Measurements from ENCODE around the gene LMLN.
"Not testable (repeated sequence)": the region's sequence is repeated elsewhere in the genome, so short reads cannot be mapped to it uniquely, and the experiment has no call there.

The LMLN gene, protein sequence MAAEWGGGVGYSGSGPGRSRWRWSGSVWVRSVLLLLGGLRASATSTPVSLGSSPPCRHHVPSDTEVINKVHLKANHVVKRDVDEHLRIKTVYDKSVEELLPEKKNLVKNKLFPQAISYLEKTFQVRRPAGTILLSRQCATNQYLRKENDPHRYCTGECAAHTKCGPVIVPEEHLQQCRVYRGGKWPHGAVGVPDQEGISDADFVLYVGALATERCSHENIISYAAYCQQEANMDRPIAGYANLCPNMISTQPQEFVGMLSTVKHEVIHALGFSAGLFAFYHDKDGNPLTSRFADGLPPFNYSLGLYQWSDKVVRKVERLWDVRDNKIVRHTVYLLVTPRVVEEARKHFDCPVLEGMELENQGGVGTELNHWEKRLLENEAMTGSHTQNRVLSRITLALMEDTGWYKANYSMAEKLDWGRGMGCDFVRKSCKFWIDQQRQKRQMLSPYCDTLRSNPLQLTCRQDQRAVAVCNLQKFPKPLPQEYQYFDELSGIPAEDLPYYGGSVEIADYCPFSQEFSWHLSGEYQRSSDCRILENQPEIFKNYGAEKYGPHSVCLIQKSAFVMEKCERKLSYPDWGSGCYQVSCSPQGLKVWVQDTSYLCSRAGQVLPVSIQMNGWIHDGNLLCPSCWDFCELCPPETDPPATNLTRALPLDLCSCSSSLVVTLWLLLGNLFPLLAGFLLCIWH

DNA sequence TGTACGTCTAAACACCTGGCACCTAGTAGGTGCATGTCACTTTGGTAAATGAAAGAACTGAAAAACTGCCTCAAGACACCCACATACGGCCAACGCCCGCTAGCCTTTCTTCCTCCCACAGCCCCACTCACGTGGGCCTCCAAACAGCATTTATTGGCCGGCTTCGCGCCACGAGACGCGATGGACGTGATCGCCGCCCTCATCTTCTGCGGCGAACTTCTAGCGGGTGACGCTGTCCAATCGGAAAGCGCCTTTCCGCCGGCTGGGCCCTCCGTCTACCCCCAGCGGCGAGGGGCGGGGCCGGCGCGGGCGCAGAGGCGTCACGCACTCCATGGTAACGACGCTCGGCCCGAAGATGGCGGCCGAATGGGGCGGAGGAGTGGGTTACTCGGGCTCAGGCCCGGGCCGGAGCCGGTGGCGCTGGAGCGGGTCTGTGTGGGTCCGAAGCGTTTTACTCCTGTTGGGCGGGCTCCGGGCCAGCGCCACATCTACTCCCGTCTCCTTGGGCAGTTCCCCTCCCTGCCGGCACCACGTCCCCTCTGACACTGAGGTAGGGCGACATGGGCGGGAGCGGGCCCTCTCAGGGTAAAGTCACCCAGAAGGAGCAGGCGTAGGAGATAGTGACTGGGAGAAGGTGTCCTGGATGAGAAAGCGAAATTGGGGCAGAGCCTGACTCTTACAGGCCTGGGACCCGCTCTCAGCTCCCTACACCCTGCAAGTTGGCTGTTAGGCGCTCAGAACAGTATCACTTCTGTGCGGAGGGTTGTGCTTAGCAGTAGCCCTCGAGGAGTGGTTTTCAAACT is at the start of gene LMLN:
Gene LMLN, plus strand, starts transcription at position 327 of the 803 bp plus-strand sequence. Its CDS starts 29 bp downstream, at position 356.
- peak; percentile 84 for DNase-seq (ENCODE audit: low read depth)

DNA sequence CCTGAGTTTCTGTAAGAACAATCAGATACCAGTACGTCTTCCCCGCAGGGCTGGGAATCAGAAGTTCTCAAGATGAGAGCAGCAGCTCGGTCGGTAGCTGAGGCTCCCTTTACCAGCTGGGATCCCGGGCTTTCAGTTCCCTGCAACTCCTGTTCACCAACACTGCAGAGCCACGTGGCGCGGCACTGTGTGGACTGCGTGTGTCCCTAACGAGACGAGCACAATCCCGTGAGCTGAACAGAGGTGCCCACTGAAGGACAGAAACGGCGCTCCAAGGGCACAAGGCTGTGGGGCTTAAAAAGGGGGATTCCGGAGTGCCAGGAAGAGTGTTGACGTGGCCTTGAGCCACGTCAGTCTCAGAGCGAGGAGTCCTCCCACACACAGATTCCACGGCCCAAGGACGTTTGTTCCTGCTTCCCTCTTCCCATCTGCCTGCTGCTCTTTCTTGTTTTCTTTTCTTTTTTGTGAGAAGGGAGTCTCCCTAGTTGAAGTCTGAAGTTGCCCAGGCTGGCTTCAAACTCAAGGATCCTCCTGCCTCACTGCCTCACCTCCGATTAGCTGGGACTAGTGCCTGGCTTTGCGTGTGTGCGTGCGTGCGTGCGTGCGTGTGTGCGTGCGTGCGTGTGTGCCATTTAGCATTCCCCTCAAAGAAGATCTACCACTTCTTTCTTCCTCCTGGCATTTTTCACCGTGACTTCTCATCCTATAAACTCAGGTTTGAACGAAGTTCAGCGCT is 47.1 kb upstream of the LMLN start:
- no peak for DNase-seq (ENCODE audit: low read depth)

DNA sequence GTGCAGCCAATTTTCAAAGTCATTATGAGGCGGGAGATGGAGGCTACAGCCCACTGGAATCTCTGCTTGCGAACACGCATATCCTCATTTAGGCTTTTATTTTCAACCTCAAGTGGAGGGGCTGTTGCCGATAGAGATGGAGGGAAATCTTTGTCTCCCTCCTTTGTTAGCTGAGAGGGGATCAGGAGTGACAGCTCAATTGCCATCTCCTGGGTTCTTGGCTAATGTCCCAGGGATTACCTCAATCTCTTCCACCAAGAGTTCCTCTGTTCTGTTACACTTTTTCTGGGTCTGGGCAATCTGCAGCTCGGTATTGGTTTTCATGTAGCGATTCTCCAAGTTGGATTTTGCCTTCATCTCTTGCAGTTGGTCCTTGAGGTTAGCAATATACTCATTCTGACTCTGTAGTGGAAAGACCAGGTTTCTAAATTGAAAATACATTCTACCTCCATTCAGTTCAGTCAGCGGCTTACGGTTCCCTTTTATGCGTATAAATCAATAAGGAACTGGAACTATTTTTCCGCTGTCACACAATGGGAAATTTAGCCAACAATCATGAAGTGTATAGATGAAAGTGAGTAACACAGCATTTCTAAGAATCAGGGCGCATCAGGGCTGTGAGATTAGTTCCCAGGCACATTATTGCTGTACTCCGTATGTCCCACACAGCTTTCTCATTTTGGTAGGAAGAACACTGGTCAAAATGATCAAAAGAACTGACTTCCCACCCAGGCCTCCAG is 46.2 kb upstream of the LMLN start:
- DNase-seq (ENCODE audit: low read depth) = no peak

DNA sequence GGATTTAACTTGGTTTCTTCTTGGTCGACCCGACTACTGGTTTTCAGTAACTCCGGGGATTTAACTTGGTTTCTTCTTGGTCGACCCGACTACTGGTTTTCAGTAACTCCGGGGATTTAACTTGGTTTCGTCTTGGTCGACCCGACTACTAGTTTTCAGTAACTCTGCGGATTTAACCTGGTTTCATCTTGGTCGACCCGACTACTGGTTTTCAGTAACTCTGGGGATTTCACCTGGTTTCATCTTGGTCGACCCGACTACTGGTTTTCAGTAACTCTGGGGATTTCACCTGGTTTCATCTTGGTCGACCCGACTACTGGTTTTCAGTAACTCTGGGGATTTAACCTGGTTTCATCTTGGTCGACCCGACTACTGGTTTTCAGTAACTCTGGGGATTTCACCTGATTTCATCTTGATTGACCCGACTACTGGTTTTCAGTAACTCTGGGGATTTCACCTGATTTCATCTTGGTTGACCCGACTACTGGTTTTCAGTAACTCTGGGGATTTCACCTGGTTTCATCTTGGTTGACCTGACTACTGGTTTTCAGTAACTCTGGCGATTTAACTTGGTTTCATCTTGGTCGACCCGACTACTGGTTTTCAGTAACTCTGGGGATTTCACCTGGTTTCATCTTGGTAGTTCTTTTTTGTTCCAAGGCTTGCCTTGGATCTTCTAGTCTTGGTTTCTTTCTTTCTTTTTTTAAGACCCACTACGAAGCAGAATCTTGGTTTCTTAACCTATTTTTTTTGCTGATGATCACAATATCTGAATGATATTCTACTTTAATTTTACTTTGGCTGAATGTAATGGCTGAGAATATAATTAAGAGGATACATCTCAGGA is 38.4 kb upstream of the LMLN start:
- not testable (repeated sequence) for DNase-seq (ENCODE audit: low read depth)

DNA sequence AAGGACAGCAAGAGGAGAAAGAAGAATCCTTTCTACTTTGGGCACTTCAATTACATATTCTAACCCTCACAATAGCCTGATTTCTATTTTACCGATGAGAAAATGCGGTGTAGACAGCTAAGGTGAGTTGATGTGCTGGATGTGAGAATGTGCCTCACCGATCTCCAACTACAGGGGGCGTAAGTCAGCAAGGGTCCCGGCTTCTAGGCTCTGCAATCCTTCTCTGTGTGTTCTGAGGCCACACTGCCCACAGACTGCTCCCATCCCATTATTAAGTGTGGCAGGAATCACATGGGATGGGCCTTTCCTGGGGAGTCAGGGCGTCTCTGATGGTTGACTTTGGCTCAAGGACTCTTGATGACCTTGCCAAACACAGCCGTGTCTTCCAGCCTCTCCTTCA is 33.6 kb upstream of the LMLN start:
- DNase-seq (ENCODE audit: low read depth) = no peak

DNA sequence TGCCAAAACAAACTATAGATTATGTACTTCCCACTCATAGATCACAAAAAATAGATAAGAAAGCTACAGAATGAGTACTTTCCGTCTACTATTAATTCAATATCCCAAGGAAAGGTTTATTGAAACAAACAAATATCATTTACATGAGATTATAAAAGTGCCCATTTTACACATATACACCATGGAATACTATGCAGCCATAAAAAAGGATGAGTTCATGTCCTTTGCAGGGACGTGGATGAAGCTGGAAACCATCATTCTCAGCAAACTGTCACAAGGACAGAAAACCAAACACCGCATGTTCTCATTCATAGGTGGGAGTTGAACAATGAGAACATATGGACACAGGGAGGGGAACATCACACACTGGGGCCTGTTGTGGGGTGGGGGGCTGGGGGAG is 32.4 kb upstream of the LMLN start:
- DNase-seq (ENCODE audit: low read depth) = not testable (repeated sequence)

DNA sequence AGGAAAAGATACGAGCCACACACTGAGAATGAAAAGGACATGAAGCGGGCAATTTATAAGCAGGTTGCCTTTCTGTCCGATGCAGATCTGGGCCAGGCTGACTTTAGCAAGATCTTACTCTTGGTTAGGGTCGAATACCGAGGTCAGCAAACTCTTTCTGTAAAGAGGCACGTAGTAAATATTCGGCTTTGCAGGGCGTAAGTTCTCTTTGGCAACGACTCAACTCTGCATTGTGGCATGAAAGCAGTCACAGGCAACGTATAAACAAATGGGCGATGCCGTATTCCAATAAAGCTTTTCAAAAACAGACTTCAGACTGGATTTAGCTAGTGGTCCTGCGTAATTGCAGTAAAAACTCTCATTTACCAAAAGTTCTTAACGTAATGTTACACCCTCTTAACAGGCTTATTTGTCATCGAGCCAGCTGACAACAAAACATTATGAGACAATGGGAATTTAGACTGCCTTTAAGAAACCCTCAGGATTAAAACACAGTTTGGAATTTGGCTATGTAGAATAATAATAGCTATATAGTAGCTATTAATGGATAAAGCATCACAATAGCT is 23.1 kb upstream of the LMLN start:
- DNase-seq (ENCODE audit: low read depth) = no peak

DNA sequence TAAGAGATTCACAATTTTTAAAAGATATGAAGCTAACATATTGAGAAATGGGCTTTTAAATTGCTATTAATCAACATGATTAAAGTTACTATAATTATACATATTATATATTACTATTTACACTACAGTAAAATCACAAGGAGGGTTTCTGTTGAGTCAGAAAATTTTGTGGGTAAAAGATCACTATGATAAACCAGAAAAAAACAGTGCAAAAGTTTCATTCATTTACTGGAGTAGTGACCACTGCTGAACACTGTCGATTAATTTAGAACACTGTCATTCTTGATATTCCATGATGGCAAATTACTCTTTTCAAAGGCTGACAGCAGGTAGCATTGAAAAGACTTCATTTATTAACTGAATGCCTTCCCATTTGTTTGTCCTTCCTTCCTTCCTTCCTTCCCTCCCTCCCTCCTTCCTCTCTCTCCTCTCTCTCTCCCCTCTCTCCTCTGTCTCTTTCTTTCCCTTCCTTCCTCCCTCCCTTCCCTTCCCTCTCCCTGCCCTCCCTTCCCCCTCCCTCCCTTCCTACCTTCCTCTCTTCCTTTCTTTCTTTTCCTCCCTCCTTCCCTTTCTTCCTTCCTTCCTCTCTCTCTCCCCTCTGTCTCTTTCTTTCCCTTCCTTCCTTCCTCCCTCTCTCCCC is 19.2 kb upstream of the LMLN start:
- DNase-seq (ENCODE audit: low read depth) = no peak

DNA sequence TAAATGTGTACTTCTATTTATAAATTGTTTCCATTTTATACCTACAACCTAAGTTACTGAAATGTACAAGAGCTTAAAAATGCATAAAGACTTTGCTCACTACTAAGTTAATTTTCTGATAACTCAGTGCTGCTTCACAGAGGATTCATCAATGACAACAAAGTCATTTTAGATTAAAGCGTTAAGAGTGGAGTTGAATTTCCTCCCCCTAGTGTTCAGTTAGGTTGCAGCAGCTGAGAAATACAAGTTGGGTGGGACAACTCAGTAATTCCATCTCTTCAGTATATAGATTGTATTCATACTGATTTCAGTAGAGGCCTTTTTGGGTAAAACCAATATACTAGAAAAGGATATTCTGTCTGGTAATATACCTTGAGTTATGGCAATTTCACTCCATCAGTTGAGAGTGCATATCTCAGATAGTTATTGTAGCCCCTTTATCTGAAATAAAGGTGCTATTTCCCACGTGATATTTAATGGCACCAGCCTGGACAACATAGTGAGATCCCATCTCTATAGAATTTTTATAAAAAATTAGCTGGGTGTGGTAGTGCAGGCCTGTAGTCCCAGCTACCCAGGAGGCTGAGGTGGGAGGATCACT is 17.0 kb upstream of the LMLN start:
- DNase-seq (ENCODE audit: low read depth) = no peak

DNA sequence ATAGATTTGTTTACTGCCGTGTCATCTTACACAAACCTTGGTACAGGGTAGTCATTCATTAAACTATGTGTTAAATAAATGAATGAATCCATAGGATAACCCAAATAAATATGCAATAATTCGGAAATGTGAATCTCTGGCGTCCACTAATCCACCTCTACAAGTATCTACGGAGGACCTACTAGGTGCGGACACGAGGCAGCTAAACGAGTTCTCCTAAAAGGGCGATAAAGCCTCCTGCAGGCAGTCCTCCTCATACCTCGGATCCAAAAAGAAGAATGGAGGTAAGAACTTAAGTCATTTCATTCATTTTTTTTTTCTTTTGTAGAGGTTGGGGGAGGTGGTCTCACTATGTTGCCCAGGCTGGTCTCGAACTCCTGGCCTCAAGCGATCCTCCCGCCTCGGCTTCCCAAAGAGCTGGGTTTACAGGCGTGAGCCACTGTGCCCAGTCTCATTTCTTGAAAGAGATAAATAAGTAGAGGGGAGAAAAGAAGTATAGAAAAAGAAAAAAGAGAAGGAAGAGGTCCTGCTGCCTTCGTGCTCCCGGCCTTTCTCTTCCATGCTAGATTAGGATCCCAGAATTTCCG is 10.7 kb upstream of the LMLN start:
- DNase-seq (ENCODE audit: low read depth) = no peak

DNA sequence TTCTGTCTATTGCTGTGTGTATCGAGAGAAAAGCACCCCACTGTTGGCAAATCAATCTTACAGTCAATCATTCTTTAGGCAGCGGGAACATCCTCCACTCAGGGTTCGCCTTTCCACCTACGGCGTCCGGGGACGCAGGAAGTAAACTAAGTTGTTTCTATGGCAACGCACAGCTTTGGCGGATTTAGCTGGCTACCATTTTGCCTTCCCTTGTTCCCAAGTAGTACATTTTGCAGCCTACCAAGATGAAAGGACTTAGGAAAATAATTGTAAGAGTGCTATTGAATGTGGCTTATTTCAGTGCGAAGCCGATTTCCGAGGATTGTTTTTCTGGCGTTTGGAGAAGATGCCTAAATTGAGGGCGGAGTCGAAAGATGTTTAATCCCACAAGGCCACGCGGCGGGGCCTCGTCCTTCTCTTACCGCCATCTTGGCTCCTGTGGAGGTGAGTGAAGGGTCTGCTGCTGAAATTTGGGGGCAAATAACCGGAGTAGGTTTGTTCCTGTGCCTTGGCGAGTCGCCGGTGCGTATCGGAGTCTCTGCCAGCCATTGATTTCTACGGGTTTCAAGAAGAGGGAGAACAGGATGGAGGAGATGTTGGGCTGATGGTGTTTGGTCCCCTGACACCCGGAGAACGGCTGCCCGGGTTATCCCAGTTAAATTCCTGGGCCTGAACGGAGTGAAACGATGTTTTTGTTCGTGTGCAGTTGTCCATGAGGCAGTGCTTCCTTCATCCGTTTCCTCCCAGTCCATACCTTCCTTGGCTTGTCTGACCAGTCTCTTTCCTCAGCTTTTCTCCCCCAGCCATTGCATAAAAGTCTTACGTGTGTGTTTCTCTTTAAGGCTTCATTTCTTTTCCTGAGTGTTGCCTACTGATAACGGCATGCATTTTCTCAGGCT is 10.0 kb upstream of the LMLN start, which contains the start of gene RPL35A:
Gene RPL35A, plus strand, starts transcription at position 413 of the 899 bp plus-strand sequence. CDS start 778 bp downstream, outside the sequence.
- DNase-seq (ENCODE audit: low read depth) = peak; percentile 98

DNA sequence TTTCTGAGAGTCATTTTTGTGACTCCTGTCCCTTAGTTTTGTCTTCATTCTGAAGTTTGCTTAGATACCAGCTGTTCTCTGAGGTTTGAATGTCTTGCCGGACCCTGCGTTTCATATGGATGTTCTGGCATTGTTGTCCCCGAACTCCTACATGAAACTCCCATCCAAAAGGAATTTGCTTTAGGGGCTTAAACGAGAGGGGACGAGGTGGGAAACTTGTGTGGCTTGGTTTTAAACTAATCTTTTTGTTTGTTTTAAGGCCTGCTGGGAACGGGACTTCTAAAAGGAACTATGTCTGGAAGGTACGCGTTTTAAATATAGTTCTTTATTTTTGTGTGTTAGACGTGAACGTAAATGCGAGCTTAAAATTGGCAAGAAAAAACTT is 9.3 kb upstream of the LMLN start:
- no peak for DNase-seq (ENCODE audit: low read depth)

DNA sequence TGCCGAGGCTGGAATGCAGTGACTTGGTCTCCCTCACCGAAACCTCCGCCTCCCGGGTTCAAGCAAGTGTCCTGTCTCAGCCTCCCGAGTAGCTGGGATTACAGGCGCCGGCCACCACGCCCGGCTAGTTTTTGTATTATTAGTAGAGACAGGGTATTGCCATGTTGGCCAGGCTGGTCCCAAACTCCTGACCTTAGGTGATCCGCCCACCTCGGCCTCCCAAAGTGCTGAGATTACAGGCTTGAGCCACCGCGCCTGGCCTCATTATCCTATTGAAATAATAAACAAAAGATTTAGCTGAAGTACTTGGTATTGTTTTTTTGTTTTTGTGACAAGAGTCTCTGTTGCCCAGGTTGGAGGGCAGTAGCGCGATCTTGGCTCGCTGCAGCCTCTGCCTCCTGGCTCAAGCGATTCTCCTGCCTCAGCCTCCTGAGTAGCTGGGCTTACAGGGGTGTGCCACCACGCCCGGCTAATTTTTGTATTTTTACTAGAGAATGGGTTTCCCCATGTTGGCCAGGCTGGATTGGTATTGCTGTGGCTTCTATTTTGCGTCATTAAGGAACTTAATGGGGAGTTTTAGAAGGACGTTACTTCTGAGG is 8.5 kb upstream of the LMLN start:
- no peak for DNase-seq (ENCODE audit: low read depth)

DNA sequence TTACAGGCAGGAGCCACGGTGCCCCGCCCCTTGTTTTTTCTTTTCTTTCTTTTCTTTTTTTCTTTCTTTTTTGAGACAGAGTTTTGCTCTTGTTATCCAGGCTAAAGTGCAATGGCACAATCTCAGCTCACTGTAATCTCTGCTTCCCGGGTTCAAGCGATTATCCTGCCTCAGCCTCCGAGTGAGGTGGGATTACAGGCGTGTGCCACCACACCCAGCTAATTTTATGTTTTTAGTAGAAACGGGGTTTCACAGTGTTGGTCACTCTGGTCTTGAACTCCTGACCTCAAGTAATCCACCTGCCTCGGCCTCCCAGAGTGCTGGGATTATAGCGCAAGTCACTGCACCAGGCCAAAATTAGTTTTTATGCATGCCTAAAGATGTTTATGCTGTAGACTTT is 7.6 kb upstream of the LMLN start:
- no peak for DNase-seq (ENCODE audit: low read depth)

DNA sequence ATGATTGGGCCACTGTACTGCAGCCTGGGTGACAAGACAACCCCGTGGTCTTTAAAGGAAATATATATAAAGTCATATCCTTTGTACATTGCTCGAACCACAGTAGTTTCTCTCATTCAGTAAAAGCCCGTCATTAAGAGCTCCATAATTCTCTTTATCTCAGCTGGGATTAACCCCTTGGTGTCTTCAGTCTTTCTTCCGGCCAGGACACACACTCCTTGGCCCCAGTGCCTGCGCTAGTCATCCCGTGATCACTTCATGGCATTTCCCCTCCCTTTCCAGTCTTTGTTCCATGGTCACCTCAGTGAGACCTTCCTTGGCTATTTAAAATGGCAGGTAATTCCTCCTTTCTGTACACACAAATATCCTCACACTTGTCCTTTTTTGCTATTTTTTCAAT is 6.7 kb upstream of the LMLN start:
- DNase-seq (ENCODE audit: low read depth) = no peak

DNA sequence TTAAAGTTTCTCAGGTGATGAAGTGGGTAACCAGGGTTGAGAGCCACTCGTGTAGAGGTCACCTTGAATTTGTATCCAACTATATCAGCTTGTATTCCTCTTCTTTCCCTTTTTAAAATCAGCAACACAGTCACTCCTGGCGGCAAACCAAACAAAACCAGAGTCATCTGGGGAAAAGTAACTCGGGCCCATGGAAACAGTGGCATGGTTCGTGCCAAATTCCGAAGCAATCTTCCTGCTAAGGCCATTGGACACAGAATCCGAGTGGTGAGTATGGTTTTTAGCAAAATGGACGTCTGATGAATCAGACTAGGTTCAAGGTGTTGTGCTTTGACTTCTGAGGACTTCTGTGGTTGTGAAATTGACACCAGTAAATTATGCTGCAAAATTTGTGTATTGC is 6.1 kb upstream of the LMLN start:
- DNase-seq (ENCODE audit: low read depth) = no peak

DNA sequence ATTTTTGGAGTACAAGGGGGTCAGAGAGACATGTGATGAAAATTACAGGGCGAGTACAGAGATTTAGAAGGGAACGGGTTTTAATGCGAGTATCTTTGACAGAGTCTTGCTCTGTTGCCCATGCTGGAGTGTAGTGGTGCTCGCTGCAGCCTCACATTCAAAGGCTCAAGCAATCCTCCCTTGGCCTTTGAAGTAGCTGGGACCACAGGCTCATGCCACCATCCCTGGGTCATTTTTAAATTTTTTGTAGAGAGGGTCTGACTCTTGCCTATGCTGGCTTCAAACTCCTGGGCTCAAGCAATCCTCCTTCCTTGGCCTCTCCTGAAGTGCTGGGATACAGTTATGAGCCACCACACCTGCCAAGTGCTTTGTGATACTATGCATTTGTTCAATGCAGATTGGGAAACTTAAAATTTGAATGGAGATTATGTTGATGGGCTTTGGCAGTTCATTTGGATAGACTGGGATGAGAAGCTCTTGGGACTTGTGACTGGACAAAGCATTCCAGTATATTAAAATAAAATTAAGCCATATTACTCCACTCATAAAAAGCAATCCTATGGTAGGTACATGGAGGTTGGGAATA is 4.0 kb upstream of the LMLN start:
- DNase-seq (ENCODE audit: low read depth) = no peak

All from HS-5 (cell line).